Cerebellar nuclear complex (tissue), 1 donor: ENCODE results near the gene VARS2.
"Not testable (repeated sequence)": the region's sequence is repeated elsewhere in the genome, so short reads cannot be mapped to it uniquely, and the experiment has no call there.

Experiments used
- DNase-seq, 2 experiments: peaks; one replicate each; lab custom pipeline; 2025; lab: John Stamatoyannopoulos, UW

The VARS2 gene

GRCh38 chr6:30914076-30914853 is at the start of gene VARS2:
Gene VARS2, plus strand, starts transcription at chr6:30914238. Its CDS starts 599 bp downstream, at chr6:30914837.
- peak in 1 of 2 experiments; percentile 69 for DNase-seq

DNA sequence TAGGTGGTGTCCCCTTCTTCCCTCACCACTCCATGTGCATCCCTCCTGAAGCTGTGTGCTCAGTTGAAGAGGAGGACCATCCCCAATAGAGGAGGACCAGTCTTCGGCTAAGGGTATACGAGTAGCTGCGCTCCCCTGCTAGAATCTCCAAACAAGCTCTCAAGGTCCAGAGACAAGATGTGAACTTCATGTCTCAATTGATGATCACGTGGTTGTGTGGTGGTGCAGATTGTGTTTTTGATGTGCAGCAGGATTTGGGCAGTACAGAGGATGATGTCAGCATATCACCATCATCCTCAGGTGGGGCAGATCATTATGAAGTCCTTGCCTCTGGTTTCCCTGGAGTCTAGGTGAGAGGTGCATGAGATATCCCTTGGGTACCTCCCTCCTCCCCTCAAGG is 49.7 kb upstream of the VARS2 start:
- no peak for DNase-seq

DNA sequence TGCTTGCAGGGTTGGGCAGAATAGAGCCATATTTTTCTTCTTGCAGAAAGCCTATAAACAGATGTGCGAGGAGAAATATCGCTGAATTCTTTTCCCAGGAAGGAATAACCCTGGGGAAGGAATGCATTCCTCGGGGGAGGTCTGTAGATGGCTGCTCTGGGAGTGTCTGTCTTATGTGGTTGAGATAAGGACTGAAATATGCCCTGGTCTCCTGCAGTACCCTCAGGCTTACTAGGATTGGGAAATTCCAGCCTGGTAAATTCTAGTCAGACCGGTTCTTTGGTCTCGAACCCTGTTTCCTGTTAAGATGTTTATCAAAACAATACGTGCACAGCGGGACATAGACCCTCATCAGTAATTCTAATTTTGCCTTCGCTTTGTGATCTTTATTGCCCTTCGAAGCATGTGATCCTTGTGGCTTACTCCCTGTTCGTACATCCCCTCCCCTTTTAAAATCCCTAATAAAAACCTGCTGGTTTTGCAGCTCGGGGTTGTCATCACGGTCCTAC is 44.7 kb upstream of the VARS2 start:
- not testable (repeated sequence) for DNase-seq

DNA sequence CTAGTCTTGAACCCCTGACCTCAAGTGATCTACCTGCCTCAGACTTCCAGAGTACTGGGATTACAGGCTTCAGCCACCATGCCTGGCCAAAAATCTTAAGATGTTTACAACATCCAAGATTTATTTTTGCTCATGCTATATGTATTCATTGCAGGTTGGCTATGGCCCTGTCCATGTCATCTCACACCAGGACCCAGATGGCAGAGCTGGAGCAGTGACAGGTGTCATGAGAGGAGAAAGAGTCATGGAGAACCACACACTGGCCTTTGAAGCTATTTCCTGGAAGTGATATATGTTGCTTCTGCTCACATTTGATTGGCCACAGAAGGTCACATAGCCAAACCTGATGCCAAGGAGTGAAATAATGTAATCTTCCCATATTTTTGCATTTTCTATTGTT is 43.5 kb upstream of the VARS2 start:
- no peak for DNase-seq

DNA sequence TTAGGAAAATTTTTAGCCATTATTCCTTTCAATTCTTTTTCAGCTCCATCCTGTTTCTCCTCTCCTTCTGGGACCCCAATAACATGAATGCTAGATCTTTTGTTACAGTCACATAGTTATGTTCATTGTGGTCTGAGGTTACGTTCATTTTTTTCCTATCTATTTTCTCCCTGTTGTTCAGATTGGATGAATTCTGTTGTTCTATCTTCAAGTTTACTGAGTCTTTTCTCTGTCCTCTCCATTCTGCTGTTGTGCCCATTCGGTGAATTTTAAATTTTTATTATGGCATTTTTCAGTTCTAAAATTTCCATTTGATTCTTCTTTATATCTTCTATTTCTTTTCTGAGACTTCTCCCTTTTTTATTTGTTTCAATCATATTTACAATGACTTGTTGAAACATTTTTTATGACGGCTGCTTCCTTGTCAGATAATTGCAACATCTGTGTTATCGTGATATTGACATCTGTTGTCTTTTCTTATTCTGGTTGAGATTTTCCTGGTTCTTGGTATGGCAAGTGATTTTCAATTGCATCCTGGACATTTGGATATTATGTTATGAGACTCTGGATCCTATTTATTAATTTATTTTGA is 42.4 kb upstream of the VARS2 start:
- no peak for DNase-seq

- no peak for DNase-seq
These were observed 40.8 kb upstream of the VARS2 start for GRCh38 chr6:30873137-30873640.

GRCh38 chr6:30873795-30874194 is 40.2 kb upstream of the VARS2 start:
- DNase-seq: not testable (repeated sequence)

DNA sequence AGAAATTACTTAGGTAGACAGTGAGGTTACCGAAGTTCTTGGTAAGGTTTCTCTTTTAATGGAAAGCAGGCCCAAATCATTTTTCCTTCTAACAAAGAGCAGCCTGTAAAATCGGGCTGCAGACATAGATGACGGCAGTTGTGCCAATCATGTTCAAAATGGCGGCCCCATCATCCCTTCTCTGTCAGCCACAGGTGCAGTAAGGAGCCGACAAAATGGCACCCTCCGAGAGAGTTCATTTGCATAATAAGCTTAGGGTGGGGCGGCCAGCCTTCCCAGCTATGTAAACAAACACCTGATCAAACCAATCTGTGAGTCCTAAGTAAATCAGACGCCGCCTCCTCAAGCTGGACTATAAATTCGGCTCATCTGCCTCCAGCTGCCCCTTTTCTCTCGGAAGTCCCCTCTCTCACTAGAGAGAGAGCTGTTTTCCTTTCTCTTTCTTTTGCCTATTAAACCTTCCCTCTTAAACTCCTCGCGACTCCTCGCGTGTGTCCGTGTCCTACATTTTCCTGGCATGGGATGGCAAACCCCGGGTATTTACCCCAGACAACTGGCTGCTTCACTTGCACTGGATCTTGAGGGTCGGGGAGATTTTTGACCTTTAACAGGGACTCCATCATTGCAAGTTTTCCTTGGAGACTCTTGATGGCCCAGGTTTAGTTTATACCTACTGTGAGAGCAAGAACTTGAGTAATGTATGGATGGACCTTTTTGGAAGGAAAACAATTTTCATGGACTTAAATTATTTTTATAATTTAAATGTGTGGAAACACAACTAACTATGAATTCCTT is 38.6 kb upstream of the VARS2 start:
- no peak for DNase-seq

DNA sequence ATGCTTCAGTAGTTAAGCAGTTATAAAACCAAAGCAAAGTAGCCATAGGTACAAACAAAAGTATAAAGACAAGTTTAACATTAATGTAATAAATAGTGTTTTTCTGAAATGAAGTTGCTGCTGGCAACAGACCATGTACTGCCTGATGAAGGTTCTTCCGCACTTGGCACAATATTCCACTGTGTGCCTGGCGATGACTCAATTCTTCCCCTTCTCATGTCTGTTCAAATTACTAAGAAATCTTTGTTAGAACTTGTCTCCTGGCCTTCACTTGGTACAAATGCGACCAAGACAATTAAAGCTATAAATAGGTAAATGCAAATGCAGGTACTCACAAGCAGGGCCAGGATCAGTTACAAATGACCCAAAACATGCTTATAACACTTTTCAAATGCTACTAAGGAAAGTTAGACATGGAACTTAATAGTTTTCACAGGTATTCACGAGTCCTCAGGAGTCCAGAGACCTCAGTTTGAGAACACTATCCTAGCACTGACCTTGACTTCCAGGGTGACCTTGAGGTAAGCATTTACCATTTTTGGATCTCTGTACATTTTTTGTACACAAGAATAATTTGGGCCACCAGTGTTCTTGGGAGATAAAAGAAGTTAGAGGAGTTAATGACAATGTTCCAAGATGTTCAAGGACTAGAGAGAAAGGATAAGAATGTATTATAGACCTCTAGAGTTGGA is 37.9 kb upstream of the VARS2 start:
- DNase-seq: no peak

- peak; percentile 33 to 64 for DNase-seq
These were observed 36.4 kb upstream of the VARS2 start for GRCh38 chr6:30877419-30878262.

DNA sequence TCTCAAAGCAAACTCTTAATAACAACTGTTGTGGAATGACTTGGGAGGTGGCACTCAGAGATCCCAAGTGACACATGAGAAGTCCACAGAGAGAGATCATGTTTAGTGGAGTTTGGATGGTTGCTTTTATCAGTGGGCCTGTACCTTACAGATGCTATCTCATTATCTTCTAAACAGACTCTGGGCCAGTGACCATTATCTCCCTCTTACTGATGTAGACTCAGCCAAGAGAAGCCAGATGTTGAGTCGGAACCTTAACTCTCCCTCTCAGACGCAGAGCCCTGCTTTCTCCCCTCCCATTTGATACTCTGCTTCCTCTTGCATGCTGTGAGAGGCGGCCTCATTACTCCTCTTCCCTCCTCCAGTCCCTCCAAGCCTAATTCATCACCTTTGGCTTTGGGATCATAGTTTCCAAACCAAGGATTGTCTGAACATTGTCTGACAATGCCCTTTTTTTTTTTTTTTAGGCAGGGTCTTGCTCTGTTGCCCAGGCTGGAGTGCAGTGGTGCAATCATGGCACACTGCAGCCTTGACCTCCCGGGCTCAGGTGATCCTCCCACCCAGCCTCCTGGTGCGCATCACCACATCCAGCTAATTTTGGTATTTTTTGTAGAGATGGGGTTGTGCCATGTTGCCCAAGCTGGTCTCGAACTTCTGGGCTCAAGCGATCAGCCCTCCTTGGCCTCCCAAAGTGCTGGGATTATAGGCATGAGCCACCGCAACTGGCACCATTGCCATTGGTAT is 34.2 kb upstream of the VARS2 start:
- no peak for DNase-seq

DNA sequence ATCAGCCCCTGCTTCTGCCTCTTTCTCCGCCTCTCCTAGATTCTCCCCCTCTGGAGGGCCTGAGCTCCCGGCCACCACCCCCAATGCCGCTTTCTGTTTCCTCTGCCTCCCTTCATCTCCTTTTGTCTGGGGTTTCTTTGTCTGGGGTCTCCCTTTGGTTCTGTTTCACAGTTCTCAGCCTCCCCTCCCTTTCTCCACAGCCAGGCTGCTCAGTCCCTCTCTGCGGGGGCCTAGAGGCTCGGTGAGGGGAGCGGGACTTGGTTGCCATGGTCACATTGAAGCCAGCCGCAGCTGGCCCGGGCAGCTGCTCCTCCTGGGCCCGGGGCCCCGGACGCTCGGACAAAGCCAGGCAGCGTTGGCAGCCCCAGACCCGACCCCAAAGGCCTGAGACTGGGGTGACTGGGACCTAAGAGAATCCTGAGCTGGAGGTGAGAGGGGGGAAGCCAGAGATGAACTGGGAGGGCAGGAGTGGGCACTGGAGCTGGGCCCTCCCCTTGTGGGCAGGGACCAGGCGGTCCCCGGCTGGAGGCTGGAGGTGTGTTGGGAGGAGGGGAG is 33.3 kb upstream of the VARS2 start:
- no peak for DNase-seq

GRCh38 chr6:30881392-30882203 is 32.4 kb upstream of the VARS2 start:
- no peak for DNase-seq

GRCh38 chr6:30882204-30882758 is 31.8 kb upstream of the VARS2 start:
- DNase-seq: no peak

- no peak for DNase-seq
These were observed 31.0 kb upstream of the VARS2 start for GRCh38 chr6:30882759-30883684.

DNA sequence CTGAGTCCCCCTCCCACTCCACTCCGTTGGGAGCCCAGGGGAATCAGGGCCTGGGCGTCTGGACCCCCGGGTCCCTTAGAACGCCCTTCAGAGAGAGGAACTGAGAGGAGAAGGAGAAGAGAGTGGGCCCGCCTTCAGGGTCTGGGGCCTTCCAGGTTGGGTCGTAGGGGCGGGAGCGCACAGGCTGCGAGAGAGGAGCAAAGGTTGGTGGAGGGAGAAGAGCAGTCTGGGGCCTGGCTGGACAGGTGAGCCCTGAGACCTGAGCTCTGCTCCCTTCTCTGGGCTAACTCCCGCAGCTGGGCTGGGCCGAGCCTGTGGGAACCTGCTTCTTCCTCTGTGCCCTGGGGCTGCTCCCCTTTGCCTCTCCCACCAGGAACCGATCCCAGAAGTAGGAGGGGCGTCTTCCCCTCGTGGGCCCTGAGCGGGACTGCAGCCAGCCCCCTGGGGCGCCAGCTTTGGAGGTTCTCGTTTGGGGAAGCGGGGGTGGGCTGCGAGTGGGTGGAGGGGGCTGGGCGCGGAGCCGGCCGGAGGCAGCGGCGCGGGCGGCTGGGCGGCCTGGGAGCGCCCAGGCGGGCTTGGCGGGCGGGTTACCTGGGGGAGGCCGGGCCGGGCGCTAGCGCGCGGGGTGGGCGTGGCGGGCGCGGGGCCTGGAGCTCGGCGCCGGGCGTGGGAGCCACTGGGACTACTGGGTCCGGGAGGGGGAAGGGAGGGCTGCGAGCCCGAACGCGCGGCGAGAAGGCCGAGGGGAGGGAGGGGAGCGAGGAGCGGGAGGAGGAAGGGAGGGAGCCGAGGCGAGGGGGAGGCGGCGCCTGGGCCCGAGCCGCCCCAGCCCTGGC is 30.1 kb upstream of the VARS2 start, which contains the start of gene DDR1:
DDR1 (plus strand) TSS at position 835 of the 836 bp plus-strand sequence. CDS start 4,211 bp downstream, outside the sequence.
- DNase-seq: no peak
